GM10266 (cell line): ENCODE measurements around the gene IDH3A.

Source experiments
- DNase-seq: peaks from one replicate; pipeline ENCODE4 v3.0.0; 2012; ENCODE audit errors: extremely low spot score
- CTCF ChIP-seq: IDR thresholded peaks from 2 replicates; pipeline ENCODE4 v1.5.1; 2012; ENCODE audit warnings: mild to moderate bottlenecking, low read depth; ENCODE audit not compliant: control insufficient read depth, insufficient read depth; ENCODE audit errors: missing control alignments

Gene IDH3A

DNA sequence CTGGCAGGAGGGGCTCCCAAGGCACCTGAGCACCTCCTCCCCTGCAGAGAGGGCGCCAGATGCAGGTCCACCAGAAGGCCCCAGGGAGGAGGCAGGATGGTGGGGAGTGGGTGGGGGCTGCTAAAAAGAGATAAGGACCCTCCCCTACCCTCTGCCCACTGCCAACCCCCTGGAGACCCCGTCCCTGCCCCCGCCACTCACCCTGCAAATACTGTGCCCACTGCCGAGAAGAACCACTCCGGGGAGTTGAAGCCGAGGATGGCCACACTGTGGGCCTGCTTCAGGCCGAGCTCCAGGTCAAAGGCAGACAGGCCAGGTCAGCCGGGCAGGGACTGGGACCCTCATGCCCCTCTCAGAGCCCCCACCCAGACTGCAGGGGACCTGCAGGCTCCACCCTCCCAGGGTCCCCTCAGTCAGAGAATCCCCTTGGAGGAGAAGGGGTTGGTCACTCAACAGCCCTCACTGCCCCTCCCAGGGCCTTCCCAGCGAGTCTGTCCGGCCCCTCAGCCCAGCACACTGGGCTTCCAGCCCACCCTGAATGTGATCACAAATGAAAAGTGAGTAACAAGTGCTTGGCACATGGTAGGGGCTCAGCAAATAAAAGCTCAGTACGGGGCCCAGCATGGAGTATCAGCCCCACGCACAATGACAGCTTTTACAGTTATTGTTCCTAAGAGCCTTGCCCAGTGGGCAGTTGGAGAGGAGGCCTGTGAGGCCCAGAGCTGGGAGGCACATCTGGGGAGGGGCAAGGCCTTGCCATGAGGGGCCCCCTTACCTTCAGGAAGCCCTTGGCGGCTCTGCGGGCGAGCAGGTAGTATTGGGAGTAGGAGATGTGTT is 44.8 kb downstream of the IDH3A start:
- TF ChIP-seq CTCF = no peak
- DNase-seq = no peak

DNA sequence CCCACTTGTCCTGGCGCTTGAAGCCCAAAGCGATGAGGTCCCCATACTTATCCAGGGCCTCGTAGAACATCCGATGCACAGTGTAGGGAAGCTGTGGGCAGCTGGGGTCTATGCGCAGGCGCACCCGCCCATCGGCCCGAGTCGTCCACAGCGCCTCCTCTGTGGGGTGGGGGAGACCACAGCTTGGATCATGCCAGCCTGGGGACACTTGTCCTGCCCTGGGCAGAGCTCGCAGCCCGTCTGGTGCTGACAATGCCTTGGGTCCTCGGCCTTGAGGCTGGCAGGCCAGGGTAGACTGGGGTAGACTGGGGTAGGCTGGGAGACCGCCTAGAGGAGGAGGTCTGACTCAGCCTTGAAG is 45.4 kb downstream of the IDH3A start:
- TF ChIP-seq CTCF = no peak

GRCh38 chr15:78195735-78196201 is 46.6 kb downstream of the IDH3A start:
- peak; percentile 80 for DNase-seq
- TF ChIP-seq CTCF = peak; percentile 90

More for the DNA sequence above, 45.4 kb downstream of the IDH3A start:
- no peak for DNase-seq

- no peak for DNase-seq
- no peak for TF ChIP-seq CTCF
Observed at GRCh38 chr15:78197632-78198031, 48.5 kb downstream of the IDH3A start.

DNA sequence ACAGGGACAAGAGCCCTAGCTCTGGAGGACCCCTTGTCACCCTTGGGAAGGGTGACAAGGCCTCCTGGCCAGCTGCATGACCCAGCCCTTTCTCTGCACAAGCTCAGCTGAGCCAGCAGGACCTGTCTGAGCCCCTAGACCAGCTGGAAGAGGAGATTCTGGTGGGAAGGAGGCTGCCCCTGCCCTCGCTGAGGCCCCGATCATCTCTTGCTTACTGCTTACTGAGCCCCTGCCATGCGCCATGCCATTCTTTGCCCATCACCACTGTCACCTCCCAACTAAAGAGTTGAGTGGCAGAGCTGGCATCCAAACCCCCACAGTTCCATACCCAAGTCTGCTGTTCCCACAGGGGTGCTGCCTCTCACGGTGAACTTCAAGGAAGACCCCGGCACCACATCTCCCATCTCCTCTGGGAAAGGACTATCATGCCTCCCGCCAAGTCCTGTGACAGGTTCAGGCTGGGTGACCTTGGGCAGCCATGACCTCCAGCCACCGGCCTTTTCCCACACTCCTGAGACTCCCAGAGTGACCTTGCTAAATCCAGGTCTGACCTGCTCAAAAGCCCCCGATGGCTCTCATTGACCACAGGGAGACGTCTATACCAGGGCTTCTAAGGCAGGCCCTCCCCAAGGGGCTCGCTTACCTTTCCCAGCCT is 51.2 kb downstream of the IDH3A start:
- DNase-seq = no peak
- no peak for TF ChIP-seq CTCF

DNA sequence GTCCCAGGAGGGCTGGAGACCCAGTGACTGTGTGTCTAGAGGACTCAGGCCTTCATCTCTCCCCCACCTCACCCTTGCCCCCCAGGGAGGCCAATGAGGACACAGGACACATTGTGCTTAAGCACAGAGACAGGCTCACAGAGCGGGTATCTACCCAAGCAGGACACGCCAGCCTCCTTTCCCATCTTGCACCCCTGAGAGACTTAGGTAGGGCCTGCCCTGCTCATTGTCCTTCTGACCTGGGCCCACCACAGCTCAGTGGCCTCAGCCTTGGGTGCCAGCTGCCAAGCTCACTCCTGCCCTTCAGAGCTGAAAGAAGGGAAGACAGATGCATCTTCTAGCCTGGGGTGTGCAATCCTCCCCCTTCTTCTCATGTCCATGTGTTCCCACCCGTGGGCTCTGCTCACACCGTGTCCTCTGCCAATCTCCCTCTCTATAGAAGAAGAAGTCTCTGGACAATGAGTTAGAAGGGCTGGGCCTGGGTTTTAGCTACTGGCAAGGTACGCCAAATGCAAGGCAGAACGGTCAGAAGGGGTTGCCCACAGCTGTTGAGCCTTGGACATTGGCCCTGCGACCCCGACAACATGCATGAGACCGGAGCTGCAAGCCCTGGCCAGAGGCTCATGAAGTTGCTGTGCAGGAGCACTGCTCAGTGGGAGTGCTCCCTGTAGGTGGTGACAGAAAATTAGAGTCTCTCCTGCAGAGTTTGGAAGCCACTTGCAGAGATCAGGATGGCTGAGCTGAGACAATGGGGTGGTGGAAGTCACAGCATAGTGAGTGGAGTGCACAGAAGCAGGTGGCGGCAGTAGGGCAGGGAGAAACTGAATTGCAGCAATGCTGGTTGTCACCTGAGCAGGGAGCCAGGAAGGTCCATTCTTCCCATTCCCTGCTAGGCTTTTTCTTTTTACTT is 52.4 kb downstream of the IDH3A start:
- no peak for DNase-seq
- TF ChIP-seq CTCF = no peak
